H1 (cell line): ENCODE measurements around the gene REC8. TPM values are rescaled to one million over a fixed set of nuclear protein-coding genes. Genes with fewer than 3 reads are reported as not detected.

Experiments used
- CTCF ChIA-PET: fragments of 300-600 bp; sonication (Branson Sonifier 250); formaldehyde crosslinking; loops from one replicate; lab custom pipeline; 2021; ENCODE audit not compliant: partially characterized antibody; lab: Charles Lee
- POLR2A ChIA-PET: fragments of 300-600 bp; sonication (Branson Sonifier 250); formaldehyde crosslinking; loops from one replicate; lab custom pipeline; 2021; ENCODE audit warnings: inconsistent platforms; ENCODE audit not compliant: partially characterized antibody; lab: Charles Lee
- DNase-seq, 2 experiments: peaks; one replicate each; pipeline versions ENCODE4 v3.0.0 to v3.0.0-alpha.2; 2010 to 2022; ENCODE audit warnings: low spot score in 2 of 2, low read depth in 1 of 2, mixed read lengths in 1 of 2
- FAIRE-seq: peaks from 2 replicates; lab custom pipeline; 2011; peaks lifted over from hg19 to GRCh38; lab: Jason Lieb, UNC
- H2AFZ ChIP-seq: 2 replicates; pipeline ENCODE4 v1.8.1; 2012; ENCODE audit warnings: low read length, inconsistent platforms
- H2AK5ac ChIP-seq: 2 replicates; pipeline ENCODE4 v1.6.1; 2013; ENCODE audit warnings: low read depth, low read length
- H2BK120ac ChIP-seq: replicated peaks from 2 replicates; pipeline ENCODE3; 2013; ENCODE audit warnings: low read depth, low read length, inconsistent platforms
- H2BK12ac ChIP-seq: 2 replicates; pipeline ENCODE4 v1.6.1; 2013; ENCODE audit warnings: low read depth, low read length
- H2BK15ac ChIP-seq: 2 replicates; pipeline ENCODE4 v1.6.1; 2013; ENCODE audit warnings: low read length
- H2BK20ac ChIP-seq: 2 replicates; pipeline ENCODE4 v1.6.1; 2013; ENCODE audit warnings: low read length
- H2BK5ac ChIP-seq: 2 replicates; pipeline ENCODE4 v1.6.1; 2013; ENCODE audit warnings: low read depth, low read length
- H3K14ac ChIP-seq: 2 replicates; pipeline ENCODE4 v1.6.1; 2013; ENCODE audit warnings: inconsistent platforms; ENCODE audit not compliant: insufficient read length
- H3K18ac ChIP-seq: 2 replicates; pipeline ENCODE4 v1.6.1; 2013; ENCODE audit warnings: low read length; ENCODE audit errors: extremely low read depth
- H3K23ac ChIP-seq: 2 replicates; pipeline ENCODE4 v1.6.1; 2013; ENCODE audit warnings: inconsistent platforms; ENCODE audit not compliant: insufficient read length
- H3K23me2 ChIP-seq: 2 replicates; pipeline ENCODE4 v1.6.1; 2013; ENCODE audit warnings: low read depth, low read length
- H3K27ac ChIP-seq: 2 replicates; pipeline ENCODE4 v1.6.1; 2011; ENCODE audit warnings: low read depth, low read length, inconsistent platforms
- H3K27me3 ChIP-seq, 4 experiments: replicated peaks in 1 of 4; 1 replicate in 1 of 4; 2 replicates in 3 of 4; pipeline versions ENCODE4 v1.6.1 to v1.8.1; 2011 to 2013; ENCODE audit warnings: low read length in 3 of 4, mild to moderate bottlenecking in 3 of 4, inconsistent platforms in 2 of 4, mixed read lengths in 2 of 4, moderate library complexity in 1 of 4; ENCODE audit not compliant: control insufficient read depth in 3 of 4, insufficient read depth in 3 of 4; ENCODE audit errors: extremely low read depth in 1 of 4
- H3K36me3 ChIP-seq, 4 experiments: 2 replicates each; pipeline versions ENCODE4 v1.6.1 to v1.8.1; 2011 to 2013; ENCODE audit warnings: mild to moderate bottlenecking in 4 of 4, low read length in 3 of 4, moderate library complexity in 2 of 4, control low read depth in 1 of 4, inconsistent platforms in 1 of 4; ENCODE audit not compliant: insufficient read depth in 4 of 4, control insufficient read depth in 2 of 4
- H3K4ac ChIP-seq: replicated peaks from 2 replicates; pipeline ENCODE3; 2013; ENCODE audit warnings: low read length, low read depth, mixed read lengths, inconsistent platforms; ENCODE audit not compliant: insufficient read length
- H3K4me1 ChIP-seq, 4 experiments: replicated peaks in 1 of 4; 1 replicate in 1 of 4; 2 replicates in 3 of 4; pipeline versions ENCODE4 v1.6.1 to v1.8.1; 2011 to 2013; ENCODE audit warnings: low read length in 3 of 4, inconsistent platforms in 2 of 4, mixed read lengths in 1 of 4; ENCODE audit not compliant: insufficient read depth in 4 of 4, control insufficient read depth in 3 of 4
- H3K4me2 ChIP-seq, 2 experiments: 2 replicates each; pipeline versions ENCODE4 v1.6.1 to v1.8.1; 2011 to 2013; ENCODE audit warnings: low read depth in 2 of 2, low read length in 2 of 2, control low read depth in 1 of 2, inconsistent platforms in 1 of 2, mild to moderate bottlenecking in 1 of 2; ENCODE audit not compliant: insufficient read depth in 1 of 2
- H3K4me3 ChIP-seq, 4 experiments: fragments of 200-600, 300-600 bp in 1 of 4; sonication (generic), shearing (Covaris generic), sonication (Bioruptor Twin) in 1 of 4; 2 replicates each; pipeline versions ENCODE4 v1.5.1 to v1.8.1; 2011 to 2016; ENCODE audit warnings: low read length in 4 of 4, low read depth in 3 of 4, control low read depth in 2 of 4, inconsistent platforms in 2 of 4, mild to moderate bottlenecking in 2 of 4, mixed read lengths in 1 of 4, moderate library complexity in 1 of 4; ENCODE audit not compliant: insufficient read depth in 2 of 4; ENCODE audit errors: extremely low read depth in 1 of 4
- H3K56ac ChIP-seq: replicated peaks from 2 replicates; pipeline ENCODE3; 2013; ENCODE audit warnings: low read depth, mild to moderate bottlenecking, mixed read lengths, low read length, inconsistent platforms; ENCODE audit not compliant: insufficient read length
- H3K79me1 ChIP-seq: 2 replicates; pipeline ENCODE4 v1.6.1; 2013; ENCODE audit warnings: low read depth, low read length, control low read depth
- H3K79me2 ChIP-seq, 2 experiments: 2 replicates each; pipeline versions ENCODE4 v1.6.1 to v1.8.1; 2012 to 2013; ENCODE audit warnings: low read length in 2 of 2, mild to moderate bottlenecking in 2 of 2, inconsistent platforms in 1 of 2; ENCODE audit not compliant: insufficient read depth in 2 of 2, control insufficient read depth in 1 of 2
- H3K9ac ChIP-seq, 4 experiments: replicated peaks in 1 of 4; 1 replicate in 1 of 4; 2 replicates in 3 of 4; pipeline versions ENCODE4 v1.6.1 to v1.8.1; 2011 to 2013; ENCODE audit warnings: low read depth in 3 of 4, low read length in 3 of 4, control low read depth in 2 of 4, mild to moderate bottlenecking in 2 of 4, moderate library complexity in 2 of 4, inconsistent platforms in 1 of 4; ENCODE audit errors: extremely low read depth in 1 of 4
- H3K9me3 ChIP-seq, 2 experiments: 2 replicates each; pipeline versions ENCODE4 v1.6.1 to v1.8.1; 2012 to 2013; ENCODE audit warnings: mild to moderate bottlenecking in 2 of 2, moderate library complexity in 2 of 2, control low read depth in 1 of 2, inconsistent platforms in 1 of 2, low read depth in 1 of 2, low read length in 1 of 2, mixed read lengths in 1 of 2; ENCODE audit not compliant: insufficient read depth in 2 of 2
- H4K20me1 ChIP-seq, 2 experiments: replicated peaks in 1 of 2; 2 replicates each; pipeline versions ENCODE3 to v1.8.1; 2011 to 2013; ENCODE audit warnings: inconsistent platforms in 2 of 2, low read length in 2 of 2, mild to moderate bottlenecking in 1 of 2; ENCODE audit not compliant: insufficient read depth in 2 of 2, control insufficient read depth in 1 of 2
- H4K5ac ChIP-seq: 2 replicates; pipeline ENCODE4 v1.6.1; 2013; ENCODE audit warnings: low read length, low read depth, mixed read lengths, inconsistent platforms; ENCODE audit not compliant: insufficient read length
- H4K8ac ChIP-seq: 2 replicates; pipeline ENCODE4 v1.8.0; 2013; ENCODE audit warnings: mild to moderate bottlenecking, moderate library complexity, low read length, inconsistent platforms; ENCODE audit not compliant: insufficient read depth; ENCODE audit errors: extremely low read depth
- H4K91ac ChIP-seq: replicated peaks from 2 replicates; pipeline ENCODE3; 2013; ENCODE audit warnings: low read length, mixed read lengths, inconsistent platforms; ENCODE audit not compliant: insufficient read length
- CHD1 ChIP-seq: IDR thresholded peaks from 2 replicates; pipeline ENCODE4 v1.6.1; 2012; ENCODE audit warnings: low read depth, low read length, improper control_type of control experiment
- CHD2 ChIP-seq: IDR thresholded peaks from 2 replicates; pipeline ENCODE4 v1.6.1; 2012; ENCODE audit warnings: low read length, improper control_type of control experiment
- JUN ChIP-seq: IDR thresholded peaks from 2 replicates; pipeline ENCODE4 v1.6.1; 2011; ENCODE audit warnings: low read depth, mild to moderate bottlenecking, improper control_type of control experiment, low read length
- KDM1A ChIP-seq: fragments of 200-600, 300-600 bp; sonication (generic); IDR thresholded peaks from 2 replicates; pipeline ENCODE4 v1.7.1; 2016; ENCODE audit warnings: mild to moderate bottlenecking, low read length, borderline replicate concordance
- PHF8 ChIP-seq: fragments of 200-600 bp; sonication (generic); conservative IDR thresholded peaks from 2 replicates; pipeline ENCODE4 v1.7.1; 2012; ENCODE audit warnings: low read depth, mild to moderate bottlenecking, inconsistent platforms, low read length, moderate library complexity
- RFX5 ChIP-seq: IDR thresholded peaks from 2 replicates; pipeline ENCODE4 v1.6.1; 2011; ENCODE audit warnings: low read depth, low read length, improper control_type of control experiment, borderline replicate concordance
- RNF2 ChIP-seq: fragments of 200-900, 300-1000 bp; sonication (generic); IDR thresholded peaks from 2 replicates; pipeline ENCODE4 v1.7.1; 2016; ENCODE audit warnings: borderline replicate concordance, low read depth, mild to moderate bottlenecking, antibody characterized with exemption, low read length; ENCODE audit not compliant: poor library complexity, severe bottlenecking; ENCODE audit errors: missing control alignments
- SP1 ChIP-seq: IDR thresholded peaks from 2 replicates; pipeline ENCODE4 v1.6.1; 2011; ENCODE audit warnings: low read depth, low read length
- WGBS, 2 experiments: shearing (Covaris generic) in 1 of 2; methylation state at CpG; one replicate each; pipeline versions ENCODE4 v1.1.6 to v1.1.7; 2013 to 2015; ENCODE audit warnings: low lambda C conversion rate in 2 of 2, mixed read lengths in 2 of 2, inconsistent platforms in 1 of 2, low coverage in 1 of 2, missing lambda C conversion rate in 1 of 2; ENCODE audit not compliant: insufficient replicate concordance in 2 of 2, insufficient coverage in 1 of 2, insufficient read length in 1 of 2; ENCODE audit errors: extremely low coverage in 1 of 2, missing lambda C conversion rate in 1 of 2; 5-methylcytosine and 5-hydroxymethylcytosine counted together
- polyA plus RNA-seq, 7 experiments: library from polyadenylated mRNA; depleted of rRNA in 3 of 7; stranded (reverse) in 5 of 7; unstranded in 2 of 7; fragments of >200 nt in 5 of 7; fragments of 200-250 nt in 2 of 7; gene quantifications; 1 replicate in 5 of 7; 2 replicates in 1 of 7; 4 replicates in 1 of 7; pipeline versions ENCODE4 v1.2.1 to v1.2.3, GENCODE V29; 2011 to 2013; ENCODE audit warnings: missing spikeins in 2 of 7, mixed read lengths in 2 of 7
- total RNA-seq: library from RNA; stranded (reverse); fragmentation: NEBNext Ultra II Directional; extraction: Animal tissue kit (Norgen Biotek cat#: 25700); gene quantifications from 2 replicates; pipeline ENCODE4 v1.2.1, GENCODE V29; 2021

REC8 gene
- total and polyA plus RNA-seq, 2 of the 8 experiments (the other 6 are each of a cell fraction or from before 2014, with no cell fraction given) = 9.8 to 28.5 TPM

DNA sequence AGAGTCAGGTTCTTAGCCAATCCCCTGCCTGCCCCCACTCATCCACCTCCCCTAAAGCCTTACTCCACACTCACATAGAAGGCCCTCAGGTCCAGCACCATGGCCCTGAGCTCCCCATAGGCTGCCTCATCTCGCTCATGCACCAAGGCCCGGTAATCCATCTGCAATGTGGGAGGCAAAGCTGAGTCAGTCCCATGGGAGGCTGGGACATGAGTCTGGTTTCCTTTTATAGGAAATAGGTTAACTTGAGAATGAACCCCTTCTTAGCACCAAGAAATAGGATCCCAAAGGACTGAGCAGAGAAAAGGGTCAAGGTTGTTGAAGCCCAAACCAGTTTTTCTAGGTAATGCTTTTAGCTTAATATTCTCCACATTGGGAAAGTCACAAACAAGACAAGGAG lies 28.4 kb upstream of the REC8 start:
- Histone ChIP-seq H3K79me2 (peaks cover 0 to 30% of the 10 kb centered on the region in 2 experiments; a peak in 3 of 4 replicates), H3K4ac (no peak overlapping the region), H3K14ac (no peak overlapping the region), H2AFZ (no peak overlapping the region), H3K9ac (no peak overlapping the region), H2BK15ac (no peak overlapping the region), H3K4me2 (no peak overlapping the region), H2BK20ac (no peak overlapping the region), H3K27ac (no peak overlapping the region), H3K23ac (no peak overlapping the region), H2BK12ac (no peak overlapping the region), H4K8ac (no peak overlapping the region), H4K91ac (no peak overlapping the region), H3K4me3 (no peak overlapping the region), H3K56ac (no peak overlapping the region), H3K4me1 (peaks cover 3 to 10% (median 7%) of the 10 kb centered on the region in 4 experiments; a peak in 6 of 7 replicates), H3K79me1 (peaks cover 7% of the 10 kb centered on the region; the same call in 1 of the 2 replicates), H2AK5ac (no peak overlapping the region), H4K20me1 (peaks cover 0 to 7% of the 10 kb centered on the region in 2 experiments), H3K36me3 (peaks cover 8 to 20% (median 9%) of the 10 kb centered on the region in 4 experiments; a peak in 6 of 8 replicates), H3K9me3 (no peaks in the 10 kb centered on the region), H3K23me2 (peaks cover 13% of the 10 kb centered on the region), H3K27me3 (no peaks in the 10 kb centered on the region), H3K18ac (no peak overlapping the region), H4K5ac (no peak overlapping the region), H2BK120ac (no peak overlapping the region), H2BK5ac (no peak overlapping the region)
- WGBS, 2 experiments = 95% methylated on average over 2 of the region's 2 CpGs; no CpG with 5 or more reads in 1 of the 2 experiments
- ChIA-PET POLR2A (interaction anchor here (1.0 to 1.5 kb wide), 6 partner anchors 17 to 52 kb away, joined by 3 to 5 read pairs (median 4); partner anchors contain the start of genes DCAF11, IPO4, IRF9 and TM9SF1), CTCF (interaction anchor here (0.5 to 1.5 kb wide), 6 partner anchors 9 to 1115 kb away, joined by 3 to 8 read pairs (median 3); partner anchors contain the start of genes DCAF11, IRF9 and NRL)
- TF ChIP-seq RNF2 (no peak), KDM1A (no peak), JUN (no peak), CHD2 (no peak), SP1 (no peak), PHF8 (no peak), CHD1 (no peak), RFX5 (no peak)
- FAIRE-seq = no peak
- DNase-seq = no peak
